Stimulated activated CD8-positive, alpha-beta memory T cell treated with anti-CD3 and anti-CD28 coated beads, Interleukin-4, amount 100 ng/mL, for 1 hour (primary cell): ENCODE measurements around the gene SHH.
A peak's percentile ranks its signal among the peaks of the same experiment; 100 is the strongest.

Experiments used
- DNase-seq, 2 donors: peaks; one replicate each; pipeline ENCODE4 v3.0.0-alpha.2; 2020; ENCODE audit warnings: low read depth in 2 of 2, low spot score in 1 of 2

SHH gene

GRCh38 chr7:155766386-155766785 lies 45.9 kb downstream of the SHH start:
- no peak for DNase-seq

- no peak for DNase-seq
These were observed 46.8 kb downstream of the SHH start for GRCh38 chr7:155765458-155765857.

- DNase-seq = no peak
These were observed 47.8 kb downstream of the SHH start for GRCh38 chr7:155764438-155764793.

GRCh38 chr7:155763691-155764437 lies 48.4 kb downstream of the SHH start:
- DNase-seq = peak; percentile 15 to 21

- no peak for DNase-seq
These were observed 49.1 kb downstream of the SHH start for GRCh38 chr7:155763122-155763521.

GRCh38 chr7:155762655-155763054 lies 49.6 kb downstream of the SHH start:
- no peak for DNase-seq

GRCh38 chr7:155762036-155762435 lies 50.2 kb downstream of the SHH start:
- DNase-seq = no peak

- no peak for DNase-seq
These were observed 51.1 kb downstream of the SHH start for GRCh38 chr7:155761162-155761561.

GRCh38 chr7:155759740-155760430 lies 52.4 kb downstream of the SHH start:
- no peak for DNase-seq

- DNase-seq = no peak
These were observed 53.9 kb downstream of the SHH start for GRCh38 chr7:155758348-155758747.

GRCh38 chr7:155756322-155756721 lies 55.9 kb downstream of the SHH start:
- DNase-seq = no peak

- DNase-seq = no peak
These were observed 57.2 kb downstream of the SHH start for GRCh38 chr7:155755026-155755425.

GRCh38 chr7:155754165-155754564 lies 58.1 kb downstream of the SHH start:
- DNase-seq = no peak

- DNase-seq = no peak
These were observed 58.8 kb downstream of the SHH start for GRCh38 chr7:155753446-155753965.

- DNase-seq = no peak
These were observed 59.4 kb downstream of the SHH start for GRCh38 chr7:155752756-155753445.

- DNase-seq = no peak
These were observed 60.9 kb downstream of the SHH start for GRCh38 chr7:155751409-155751808.

GRCh38 chr7:155750255-155751125 lies 61.8 kb downstream of the SHH start:
- DNase-seq = no peak
